ENCODE measurements around the gene WHRN.

The WHRN gene

GRCh38 chr9:114503522-114504340, 1.5 kb downstream of the WHRN start:
- in situ Hi-C loops (cut with HindIII; ENCODE audit: low pct_ligation_motif_present, low sequenced_read_pairs): no loop called here
- Histone ChIP-seq H3K27me3 (replicated peaks) (peaks cover 11% of the 10 kb centered on the region), H3K27ac (no peak overlapping the region), H3K36me3 (replicated peaks) (no peaks in the 10 kb centered on the region), H3K4me3 (ENCODE audit: low read depth, low read length) (peak overlapping the region; percentile 64)
- TF ChIP-seq CTCF (IDR thresholded peaks at IDR 0.05; ENCODE audit: low read depth, low read length, missing control alignments): no peak
- DNase-seq: no peak

- no peak overlapping the region for H3K27ac ChIP-seq
- in situ Hi-C loops (cut with HindIII; ENCODE audit: low pct_ligation_motif_present, low sequenced_read_pairs): no loop called here
- H3K4me3 ChIP-seq (ENCODE audit: low read depth, low read length): no peak overlapping the region
- H3K36me3 ChIP-seq (replicated peaks): no peaks in the 10 kb centered on the region
- H3K27me3 ChIP-seq (replicated peaks): peaks cover 9% of the 10 kb centered on the region
- TF ChIP-seq CTCF (IDR thresholded peaks at IDR 0.05; ENCODE audit: low read depth, low read length, missing control alignments): no peak
- no peak for DNase-seq
Observed at GRCh38 chr9:114503009-114503408, 2.3 kb downstream of the WHRN start.

- Histone ChIP-seq H3K4me3 (ENCODE audit: low read depth, low read length) (no peak overlapping the region), H3K27me3 (replicated peaks) (peaks cover 6% of the 10 kb centered on the region), H3K27ac (no peak overlapping the region), H3K36me3 (replicated peaks) (no peaks in the 10 kb centered on the region)
- TF ChIP-seq CTCF (IDR thresholded peaks at IDR 0.05; ENCODE audit: low read depth, low read length, missing control alignments): no peak
- in situ Hi-C loops (cut with HindIII; ENCODE audit: low pct_ligation_motif_present, low sequenced_read_pairs): no loop called here
- DNase-seq: peak; percentile 24
Observed at GRCh38 chr9:114501796-114502682, 3.2 kb downstream of the WHRN start.

GRCh38 chr9:114500697-114501292, 4.5 kb downstream of the WHRN start:
- in situ Hi-C loops (cut with HindIII; ENCODE audit: low pct_ligation_motif_present, low sequenced_read_pairs): no loop called here
- H3K36me3 ChIP-seq (replicated peaks): no peaks in the 10 kb centered on the region
- no peak for TF ChIP-seq CTCF (IDR thresholded peaks at IDR 0.05; ENCODE audit: low read depth, low read length, missing control alignments)
- H3K27ac ChIP-seq: no peak overlapping the region
- H3K4me3 ChIP-seq (ENCODE audit: low read depth, low read length): no peak overlapping the region
- H3K27me3 ChIP-seq (replicated peaks): peaks cover 6% of the 10 kb centered on the region
- no peak for DNase-seq

- Histone ChIP-seq H3K27me3 (replicated peaks) (peaks cover 6% of the 10 kb centered on the region), H3K27ac (no peak overlapping the region), H3K4me3 (ENCODE audit: low read depth, low read length) (no peak overlapping the region), H3K36me3 (replicated peaks) (no peaks in the 10 kb centered on the region)
- DNase-seq: no peak
- no peak for TF ChIP-seq CTCF (IDR thresholded peaks at IDR 0.05; ENCODE audit: low read depth, low read length, missing control alignments)
- in situ Hi-C loops (cut with HindIII; ENCODE audit: low pct_ligation_motif_present, low sequenced_read_pairs): no loop called here
Observed at GRCh38 chr9:114499941-114500696, 5.2 kb downstream of the WHRN start.

Data from brain microvascular endothelial cell (primary cell).